Keratinocyte (primary cell): Measurements from ENCODE around the gene BATF3. TPM values are rescaled to one million over a fixed set of nuclear protein-coding genes. Genes with fewer than 3 reads are reported as not detected.

Source experiments
- DNase-seq: peaks from one replicate; pipeline ENCODE4 v3.0.0-alpha.2; 2011; ENCODE audit warnings: low read depth, missing footprints, low spot score
- FAIRE-seq: peaks from 2 replicates; lab custom pipeline; 2011; peaks lifted over from hg19 to GRCh38; lab: Jason Lieb, UNC
- H2AFZ ChIP-seq: 2 replicates; pipeline ENCODE4 v1.6.0; 2012; ENCODE audit warnings: low read length, control low read depth, inconsistent platforms; ENCODE audit not compliant: control insufficient read depth
- H3K27ac ChIP-seq: 2 replicates; pipeline ENCODE4 v1.5.1; 2011; ENCODE audit warnings: low read length; ENCODE audit not compliant: control insufficient read depth, insufficient read depth
- H3K27me3 ChIP-seq: 3 replicates; pipeline ENCODE4 v1.6.0; 2011; ENCODE audit warnings: low read length; ENCODE audit not compliant: control insufficient read depth, insufficient read depth; ENCODE audit errors: extremely low read depth
- H3K36me3 ChIP-seq, 2 experiments: 2 replicates in 1 of 2; 3 replicates in 1 of 2; pipeline ENCODE4 v1.5.1; 2011; ENCODE audit warnings: low read length in 2 of 2, mild to moderate bottlenecking in 1 of 2; ENCODE audit not compliant: control insufficient read depth in 2 of 2, insufficient read depth in 2 of 2; ENCODE audit errors: extremely low read depth in 1 of 2
- H3K4me1 ChIP-seq: 3 replicates; pipeline ENCODE4 v1.5.1; 2011; ENCODE audit warnings: low read length; ENCODE audit not compliant: control insufficient read depth, insufficient read depth; ENCODE audit errors: extremely low read depth
- H3K4me2 ChIP-seq: 3 replicates; pipeline ENCODE4 v1.6.0; 2011; ENCODE audit warnings: low read depth, low read length; ENCODE audit not compliant: control insufficient read depth, insufficient read depth; ENCODE audit errors: extremely low read depth
- H3K4me3 ChIP-seq, 3 experiments: fragments of 200-600 bp in 1 of 3; sonication (generic) in 1 of 3; 2 replicates in 2 of 3; 3 replicates in 1 of 3; pipeline ENCODE4 v1.5.1; 2011 to 2016; ENCODE audit warnings: low read length in 3 of 3, mild to moderate bottlenecking in 3 of 3, control low read depth in 2 of 3, inconsistent platforms in 1 of 3, low read depth in 1 of 3, mixed read lengths in 1 of 3, mixed run types in 1 of 3, moderate library complexity in 1 of 3; ENCODE audit not compliant: control insufficient read depth in 2 of 3, insufficient read depth in 2 of 3; ENCODE audit errors: extremely low read depth in 1 of 3
- H3K79me2 ChIP-seq: 2 replicates; pipeline ENCODE4 v1.6.0; 2012; ENCODE audit warnings: low read length; ENCODE audit not compliant: control insufficient read depth, insufficient read depth
- H3K9ac ChIP-seq: 3 replicates; pipeline ENCODE4 v1.6.0; 2011; ENCODE audit warnings: low read length; ENCODE audit not compliant: control insufficient read depth, insufficient read depth; ENCODE audit errors: extremely low read depth
- H3K9me1 ChIP-seq: 3 replicates; pipeline ENCODE4 v1.6.0; 2011; ENCODE audit warnings: low read length; ENCODE audit not compliant: control insufficient read depth, insufficient read depth; ENCODE audit errors: extremely low read depth
- H3K9me3 ChIP-seq: 2 replicates; pipeline ENCODE4 v1.5.1; 2012; ENCODE audit warnings: low read depth, low read length; ENCODE audit not compliant: control insufficient read depth
- H4K20me1 ChIP-seq: 3 replicates; pipeline ENCODE4 v1.6.0; 2011; ENCODE audit warnings: low read length; ENCODE audit not compliant: control insufficient read depth, insufficient read depth; ENCODE audit errors: extremely low read depth
- EZH2 ChIP-seq: IDR thresholded peaks from one replicate; pipeline ENCODE4 v1.6.1; 2012; ENCODE audit warnings: inconsistent platforms, mild to moderate bottlenecking, low read length, moderate library complexity
- dilution Hi-C: fragments of 300-500 bp; cut with MboI; formaldehyde crosslinking; loops from one replicate; pipeline ENCODE4 v1.7.0; 2020; ENCODE audit warnings: low sequenced_read_pairs; ENCODE audit not compliant: extremely low pct_ligation_motif_present
- polyA plus RNA-seq, 5 experiments: library from polyadenylated mRNA; depleted of rRNA in 3 of 5; stranded (reverse) in 3 of 5; stranded (forward) in 1 of 5; unstranded in 1 of 5; fragments of >200 nt; gene quantifications; 1 replicate in 1 of 5; 2 replicates in 3 of 5; 3 replicates in 1 of 5; pipeline versions ENCODE4 v1.2.1 to v1.2.3, GENCODE V29; 2011 to 2012; ENCODE audit warnings: missing spikeins in 2 of 5, low read depth in 1 of 5, low replicate concordance in 1 of 5
- TF ChIP-seq, protein P1 (sequence below), 3 experiments: IDR thresholded peaks in 1 of 3; conservative IDR thresholded peaks in 1 of 3; optimal IDR thresholded peaks in 1 of 3; 2 replicates in 2 of 3; 3 replicates in 1 of 3; pipeline versions ENCODE3 to v1.5.1; 2011; ENCODE audit warnings: low read length in 3 of 3, mild to moderate bottlenecking in 3 of 3, moderate library complexity in 2 of 3, control low read depth in 1 of 3, inconsistent platforms in 1 of 3; ENCODE audit not compliant: insufficient read depth in 2 of 3; ENCODE audit errors: extremely low read depth in 1 of 3

The BATF3 gene
- polyA plus RNA-seq, 1 donor (not counting 4 experiments of a cell fraction or from before 2014, with no cell fraction given), result not detected

DNA sequence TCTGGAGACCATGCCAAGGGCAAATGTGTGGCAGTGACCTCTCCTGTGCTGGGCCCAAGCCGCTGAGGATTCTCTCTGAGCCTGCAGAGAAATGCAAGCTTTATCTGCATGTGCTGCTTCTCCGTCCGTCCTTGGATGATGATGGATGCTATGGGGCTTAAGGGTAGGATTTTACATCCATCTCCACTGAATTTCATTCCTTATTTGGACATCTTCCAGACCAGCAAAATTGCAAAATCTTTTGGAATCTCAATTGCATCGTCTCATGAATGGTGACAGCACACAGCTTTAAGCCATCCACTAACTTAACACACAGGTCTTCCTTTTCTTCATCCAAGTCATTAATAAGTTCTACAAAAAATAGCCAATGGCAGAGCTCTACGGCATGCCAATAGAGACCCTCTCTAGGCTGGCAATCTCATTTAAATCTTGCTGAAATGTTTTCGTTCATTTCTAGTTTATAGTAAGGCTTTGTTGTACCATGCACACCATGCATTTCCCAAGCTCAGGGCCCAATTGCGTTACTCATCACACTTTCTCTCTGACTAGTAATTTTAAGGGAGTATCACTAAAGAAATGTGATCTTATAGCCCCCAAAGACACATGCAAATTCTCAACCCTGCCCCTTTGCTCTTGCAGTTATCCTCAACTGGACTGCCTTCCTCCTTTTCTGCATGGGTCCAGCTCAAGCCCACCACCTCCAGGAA, 11.1 kb downstream of the BATF3 start:
- no peak overlapping the region for H3K4me3 ChIP-seq
- dilution Hi-C loops, result no loop called here
- no peaks in the 10 kb centered on the region for H3K79me2 ChIP-seq
- TF ChIP-seq, protein P1, sequence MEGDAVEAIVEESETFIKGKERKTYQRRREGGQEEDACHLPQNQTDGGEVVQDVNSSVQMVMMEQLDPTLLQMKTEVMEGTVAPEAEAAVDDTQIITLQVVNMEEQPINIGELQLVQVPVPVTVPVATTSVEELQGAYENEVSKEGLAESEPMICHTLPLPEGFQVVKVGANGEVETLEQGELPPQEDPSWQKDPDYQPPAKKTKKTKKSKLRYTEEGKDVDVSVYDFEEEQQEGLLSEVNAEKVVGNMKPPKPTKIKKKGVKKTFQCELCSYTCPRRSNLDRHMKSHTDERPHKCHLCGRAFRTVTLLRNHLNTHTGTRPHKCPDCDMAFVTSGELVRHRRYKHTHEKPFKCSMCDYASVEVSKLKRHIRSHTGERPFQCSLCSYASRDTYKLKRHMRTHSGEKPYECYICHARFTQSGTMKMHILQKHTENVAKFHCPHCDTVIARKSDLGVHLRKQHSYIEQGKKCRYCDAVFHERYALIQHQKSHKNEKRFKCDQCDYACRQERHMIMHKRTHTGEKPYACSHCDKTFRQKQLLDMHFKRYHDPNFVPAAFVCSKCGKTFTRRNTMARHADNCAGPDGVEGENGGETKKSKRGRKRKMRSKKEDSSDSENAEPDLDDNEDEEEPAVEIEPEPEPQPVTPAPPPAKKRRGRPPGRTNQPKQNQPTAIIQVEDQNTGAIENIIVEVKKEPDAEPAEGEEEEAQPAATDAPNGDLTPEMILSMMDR (optimal IDR thresholded peaks at IDR 0.05 in 1 of 3, IDR thresholded peaks at IDR 0.05 in 1 of 3, conservative IDR thresholded peaks at IDR 0.05 in 1 of 3; ENCODE audit: extremely low read depth in 1 of 3, insufficient read depth in 2 of 3, low read length in 3 of 3), result no peak
- no peak for TF ChIP-seq EZH2
- FAIRE-seq, result no peak
- H3K9ac ChIP-seq, result no peak overlapping the region
- no peak overlapping the region for H3K4me2 ChIP-seq
- no peaks in the 10 kb centered on the region for H3K36me3 ChIP-seq
- H3K4me1 ChIP-seq, result peaks cover 2% of the 10 kb centered on the region
- no peak for DNase-seq
- H2AFZ ChIP-seq, result no peak overlapping the region
- no peaks in the 10 kb centered on the region for H4K20me1 ChIP-seq
- H3K27ac ChIP-seq, result no peak overlapping the region
- no peaks in the 10 kb centered on the region for H3K9me3 ChIP-seq
- peaks cover 28% of the 10 kb centered on the region for H3K27me3 ChIP-seq
- no peaks in the 10 kb centered on the region for H3K9me1 ChIP-seq

DNA sequence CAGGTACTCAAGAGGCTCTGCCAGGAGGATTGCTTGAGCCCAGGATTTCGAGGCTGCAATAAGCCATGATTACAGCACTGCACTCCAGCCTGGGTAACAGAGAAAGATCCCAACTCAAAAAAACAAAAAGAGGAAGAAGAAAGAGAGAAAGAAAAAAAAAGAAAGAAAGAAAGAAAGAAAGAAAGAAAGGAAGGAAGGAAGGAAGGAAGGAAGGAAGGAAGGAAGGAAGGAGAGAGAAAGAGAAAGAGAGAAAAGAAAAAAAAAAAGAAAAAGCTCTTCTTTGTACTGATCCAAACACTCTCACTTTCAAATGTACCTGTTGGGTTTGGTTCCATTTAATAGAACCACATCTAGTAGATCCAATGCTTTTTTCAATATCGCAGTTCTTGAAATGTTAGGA, 11.8 kb downstream of the BATF3 start:
- Histone ChIP-seq H3K4me3 (no peak overlapping the region), H3K4me1 (no peaks in the 10 kb centered on the region), H3K9ac (no peak overlapping the region), H3K9me1 (no peaks in the 10 kb centered on the region), H2AFZ (no peak overlapping the region), H3K27ac (no peak overlapping the region), H4K20me1 (no peaks in the 10 kb centered on the region), H3K27me3 (peaks cover 35% of the 10 kb centered on the region), H3K9me3 (no peaks in the 10 kb centered on the region), H3K79me2 (no peaks in the 10 kb centered on the region), H3K36me3 (no peaks in the 10 kb centered on the region), H3K4me2 (no peak overlapping the region)
- dilution Hi-C loops, result no loop called here
- DNase-seq (no peak), FAIRE-seq (no peak)
- TF ChIP-seq, protein P1 (optimal IDR thresholded peaks at IDR 0.05 in 1 of 3, IDR thresholded peaks at IDR 0.05 in 1 of 3, conservative IDR thresholded peaks at IDR 0.05 in 1 of 3; ENCODE audit: extremely low read depth in 1 of 3, insufficient read depth in 2 of 3, low read length in 3 of 3), result no peak
- TF ChIP-seq EZH2, result no peak
